ENCODE data around the gene ADAMTSL1. TPM values are rescaled to one million over a fixed set of nuclear protein-coding genes. Genes with fewer than 3 reads are reported as not detected.

ADAMTSL1 gene
- 1 to 10 TPM in 2 of 6 experiments, under 1 TPM in 4; 0.73 to 2.1 (median 0.89) TPM for total RNA-seq
- long read RNA-seq, partial matches to known transcripts = 0 of 1 reads
- long read RNA-seq, other reads (novel, unspliced or antisense) = 1 of 1 reads

- H3K4me1 ChIP-seq = no peaks in the 10 kb centered on the region
- TF ChIP-seq CTCF (IDR thresholded peaks at IDR 0.05) (no peak), POLR2A (IDR thresholded peaks at IDR 0.05) (no peak)
- 2% methylated on average over 13 of the region's 13 CpGs for WGBS (ENCODE audit: insufficient coverage, low coverage, low lambda C conversion rate, missing lambda C conversion rate)
- H3K9me3 ChIP-seq = no peaks in the 10 kb centered on the region
- intact Hi-C loops (cut with DNase I) = no loop called here
- H3K27ac ChIP-seq = no peak within 1 kb of the TSS
- ATAC-seq (peak; percentile 82 to 90 (median 88)), DNase-seq (peak in 2 of 3 donors; percentile 37 to 59)
- no peaks in the 10 kb centered on the region for H3K27me3 ChIP-seq
- no peaks in the 10 kb centered on the region for H3K36me3 ChIP-seq
- H3K4me3 ChIP-seq = peak within 1 kb of the TSS; percentile 10 to 31 (median 18)
Measured at GRCh38 chr9:18473652-18474279, at the start of gene ADAMTSL1. TSS of gene ADAMTSL1 (plus strand) at chr9:18474153. CDS start at chr9:18474233, 80 bp downstream.

GRCh38 chr9:18427691-18428090 lies 46.3 kb upstream of the ADAMTSL1 start:
- Histone ChIP-seq H3K9me3 (no peaks in the 10 kb centered on the region), H3K4me3 (no peak overlapping the region), H3K36me3 (no peaks in the 10 kb centered on the region), H3K27me3 (no peaks in the 10 kb centered on the region), H3K4me1 (no peaks in the 10 kb centered on the region), H3K27ac (no peak overlapping the region)
- TF ChIP-seq POLR2A (IDR thresholded peaks at IDR 0.05) (no peak), CTCF (IDR thresholded peaks at IDR 0.05) (no peak)
- 64% methylated on average over 4 of the region's 4 CpGs for WGBS (ENCODE audit: insufficient coverage, low coverage, low lambda C conversion rate, missing lambda C conversion rate)
- intact Hi-C loops (cut with DNase I) = no loop called here
- ATAC-seq = no peak
- DNase-seq = no peak

GRCh38 chr9:18428661-18429060 lies 45.3 kb upstream of the ADAMTSL1 start:
- intact Hi-C loops (cut with DNase I) = no loop called here
- H3K27me3 ChIP-seq = no peaks in the 10 kb centered on the region
- H3K9me3 ChIP-seq = no peaks in the 10 kb centered on the region
- WGBS (ENCODE audit: insufficient coverage, low coverage, low lambda C conversion rate, missing lambda C conversion rate) = 98% methylated on average over 3 of the region's 3 CpGs
- ATAC-seq (no peak), DNase-seq (no peak)
- H3K4me1 ChIP-seq = no peaks in the 10 kb centered on the region
- H3K4me3 ChIP-seq = no peak overlapping the region
- H3K27ac ChIP-seq = no peak overlapping the region
- TF ChIP-seq POLR2A (IDR thresholded peaks at IDR 0.05) (no peak), CTCF (IDR thresholded peaks at IDR 0.05) (no peak)
- no peaks in the 10 kb centered on the region for H3K36me3 ChIP-seq

GRCh38 chr9:18429070-18429469 lies 44.9 kb upstream of the ADAMTSL1 start:
- whole genome bisulfite sequencing (ENCODE audit: insufficient coverage, low coverage, low lambda C conversion rate, missing lambda C conversion rate) = 69% methylated on average over 2 of the region's 2 CpGs
- H3K27ac ChIP-seq = no peak overlapping the region
- H3K27me3 ChIP-seq = no peaks in the 10 kb centered on the region
- H3K4me3 ChIP-seq = no peak overlapping the region
- intact Hi-C loops (cut with DNase I) = no loop called here
- no peak for ATAC-seq
- TF ChIP-seq CTCF (IDR thresholded peaks at IDR 0.05) (no peak), POLR2A (IDR thresholded peaks at IDR 0.05) (no peak)
- no peak for DNase-seq
- H3K9me3 ChIP-seq = no peaks in the 10 kb centered on the region
- H3K36me3 ChIP-seq = no peaks in the 10 kb centered on the region
- no peaks in the 10 kb centered on the region for H3K4me1 ChIP-seq

Data from right lobe of liver (tissue), 6 donors.